ENCODE data around the gene PIP4K2A. TPM values are rescaled to one million over a fixed set of nuclear protein-coding genes. Genes with fewer than 3 reads are reported as not detected.

Gene PIP4K2A
- total RNA-seq, 1 donor from 2014 or later = 67.6 TPM

GRCh38 chr10:22633106-22633505 is 81.3 kb downstream of the PIP4K2A start:
- H3K4me1 ChIP-seq = peaks cover 35% of the 10 kb centered on the region
- no peak for ATAC-seq
- no peak for DNase-seq
- H3K27ac ChIP-seq = no peak overlapping the region
- H3K27me3 ChIP-seq (ENCODE audit: low read depth) = no peaks in the 10 kb centered on the region
- TF ChIP-seq CTCF (IDR thresholded peaks at IDR 0.05) = no peak
- no peak overlapping the region for H3K4me3 ChIP-seq
- intact Hi-C loops (cut with DNase I) = no loop called here
- no peaks in the 10 kb centered on the region for H3K9me3 ChIP-seq
- H3K36me3 ChIP-seq = no peaks in the 10 kb centered on the region

- intact Hi-C loops (cut with DNase I) = no loop called here
- H3K4me1 ChIP-seq = peaks cover 30% of the 10 kb centered on the region
- H3K36me3 ChIP-seq = no peaks in the 10 kb centered on the region
- no peak for ATAC-seq
- H3K27ac ChIP-seq = peak overlapping the region; percentile 37
- no peak for TF ChIP-seq CTCF (IDR thresholded peaks at IDR 0.05)
- no peaks in the 10 kb centered on the region for H3K9me3 ChIP-seq
- no peak for DNase-seq
- H3K27me3 ChIP-seq (ENCODE audit: low read depth) = no peaks in the 10 kb centered on the region
- no peak overlapping the region for H3K4me3 ChIP-seq
These were observed 82.6 kb downstream of the PIP4K2A start for GRCh38 chr10:22631646-22632278.

- intact Hi-C loops (cut with DNase I) = no loop called here
- Histone ChIP-seq H3K9me3 (no peaks in the 10 kb centered on the region), H3K27ac (peak overlapping the region; percentile 37), H3K4me3 (no peak overlapping the region), H3K27me3 (ENCODE audit: low read depth) (no peaks in the 10 kb centered on the region), H3K36me3 (no peaks in the 10 kb centered on the region), H3K4me1 (peaks cover 33% of the 10 kb centered on the region)
- no peak for TF ChIP-seq CTCF (IDR thresholded peaks at IDR 0.05)
- no peak for DNase-seq
- no peak for ATAC-seq
These were observed 83.2 kb downstream of the PIP4K2A start for GRCh38 chr10:22631185-22631584.

- Histone ChIP-seq H3K36me3 (no peaks in the 10 kb centered on the region), H3K4me1 (peaks cover 40% of the 10 kb centered on the region), H3K27ac (peak overlapping the region; percentile 37), H3K9me3 (no peaks in the 10 kb centered on the region), H3K27me3 (ENCODE audit: low read depth) (no peaks in the 10 kb centered on the region), H3K4me3 (no peak overlapping the region)
- intact Hi-C loops (cut with DNase I) = no loop called here
- DNase-seq (no peak), ATAC-seq (peak; percentile 51 to 78)
- TF ChIP-seq CTCF (IDR thresholded peaks at IDR 0.05) = no peak
These were observed 83.9 kb downstream of the PIP4K2A start for GRCh38 chr10:22630234-22631174.

GRCh38 chr10:22629852-22630233 is 84.5 kb downstream of the PIP4K2A start:
- H3K9me3 ChIP-seq = no peaks in the 10 kb centered on the region
- H3K4me3 ChIP-seq = no peak overlapping the region
- intact Hi-C loops (cut with DNase I) = no loop called here
- ATAC-seq = no peak
- no peaks in the 10 kb centered on the region for H3K36me3 ChIP-seq
- DNase-seq = no peak
- no peaks in the 10 kb centered on the region for H3K27me3 ChIP-seq (ENCODE audit: low read depth)
- no peak for TF ChIP-seq CTCF (IDR thresholded peaks at IDR 0.05)
- peaks cover 45% of the 10 kb centered on the region for H3K4me1 ChIP-seq
- peak overlapping the region; percentile 37 for H3K27ac ChIP-seq

Data from lower lobe of right lung (tissue), 2 donors.